Tongue (tissue), 2 donors: Measurements from ENCODE around the gene RTCA. TPM values are rescaled to one million over a fixed set of nuclear protein-coding genes. Genes with fewer than 3 reads are reported as not detected.
"Not testable (repeated sequence)": the region's sequence is repeated elsewhere in the genome, so short reads cannot be mapped to it uniquely, and the experiment has no call there.

Experiments
- DNase-seq: peaks from one replicate; pipeline ENCODE4 v3.0.0-alpha.2; 2015
- total RNA-seq: library from RNA; depleted of rRNA; stranded (reverse); fragments of >200 nt; gene quantifications from one replicate; pipeline ENCODE4 v1.2.3, GENCODE V29; 2014

The RTCA gene
- total RNA-seq, 1 donor from 2014 or later, result 30.6 TPM

GRCh38 chr1:100261686-100262085, 4.3 kb upstream of the RTCA start:
- DNase-seq, result no peak

- DNase-seq, result not testable (repeated sequence)
Observed at GRCh38 chr1:100264081-100264480, 1.9 kb upstream of the RTCA start.

GRCh38 chr1:100265562-100265930, 470 bp upstream of the RTCA start:
- DNase-seq, result no peak

DNA sequence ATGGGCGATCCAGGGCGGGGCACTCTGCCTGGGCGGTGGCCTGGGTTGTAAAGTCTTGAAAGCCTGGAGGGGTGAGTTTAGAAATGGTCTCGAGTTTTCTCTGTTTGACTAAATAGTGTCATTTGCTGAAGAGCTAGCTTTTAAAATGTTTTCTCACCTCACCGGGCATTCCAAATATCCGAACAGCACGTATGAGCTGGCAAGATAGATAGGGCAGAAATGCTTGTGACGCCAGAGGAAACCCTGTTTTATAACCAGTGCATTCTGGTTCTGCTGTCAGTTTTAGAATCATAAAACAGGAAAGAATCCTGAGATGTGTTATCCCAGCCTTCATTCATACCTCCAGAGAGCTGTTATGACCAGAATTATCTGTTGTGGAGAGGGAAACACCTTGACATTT, 725 bp downstream of the RTCA start:
- no peak for DNase-seq

- DNase-seq, result no peak
Observed at GRCh38 chr1:100267284-100267683, 1.3 kb downstream of the RTCA start.

DNA sequence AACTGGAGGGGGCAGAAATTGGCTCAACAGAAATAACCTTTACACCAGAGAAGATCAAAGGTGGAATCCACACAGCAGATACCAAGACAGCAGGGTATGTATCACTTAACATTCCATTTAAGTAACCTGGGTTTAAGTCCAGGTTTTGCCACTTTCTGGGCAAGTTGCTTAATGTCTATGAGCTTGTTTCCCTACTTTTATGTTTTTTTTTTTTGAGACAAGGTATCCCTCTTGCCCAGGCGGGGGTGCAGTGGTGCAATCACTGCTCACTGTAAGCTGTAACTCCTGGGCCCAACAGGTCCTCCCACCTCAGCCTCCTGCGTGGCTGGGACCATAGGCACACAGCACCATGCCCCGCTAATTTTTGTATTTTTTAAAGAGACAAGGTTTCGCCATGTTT, 2.2 kb downstream of the RTCA start:
- DNase-seq, result no peak

- no peak for DNase-seq
Observed at GRCh38 chr1:100277866-100278265, 11.8 kb downstream of the RTCA start.

DNA sequence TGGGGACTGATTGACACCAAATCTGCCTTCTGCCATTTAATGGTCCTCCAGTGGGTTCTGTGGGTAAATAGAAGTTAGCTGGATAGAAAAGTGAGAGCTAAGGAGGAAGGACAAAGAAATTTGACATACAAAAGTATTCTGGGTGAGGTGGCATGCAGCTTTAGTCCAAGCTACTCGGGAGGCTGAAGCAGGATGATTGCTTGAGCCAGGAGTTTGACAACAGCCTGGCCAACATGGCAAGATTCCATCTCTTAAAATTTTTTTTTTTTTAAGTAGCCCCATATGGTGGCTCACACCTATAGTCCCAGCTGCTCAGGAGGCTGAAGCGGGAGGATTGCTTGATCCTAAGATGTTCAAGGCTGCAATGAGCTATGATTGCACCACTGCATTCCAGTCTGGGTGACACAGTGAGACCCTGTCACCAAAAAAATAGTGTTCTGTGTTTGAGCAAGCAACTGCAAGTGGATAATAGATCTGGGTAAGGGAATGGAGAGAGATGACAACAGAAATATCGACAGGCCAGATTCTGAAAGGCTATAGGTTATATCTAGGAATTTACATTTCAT, 13.4 kb downstream of the RTCA start:
- no peak for DNase-seq

DNA sequence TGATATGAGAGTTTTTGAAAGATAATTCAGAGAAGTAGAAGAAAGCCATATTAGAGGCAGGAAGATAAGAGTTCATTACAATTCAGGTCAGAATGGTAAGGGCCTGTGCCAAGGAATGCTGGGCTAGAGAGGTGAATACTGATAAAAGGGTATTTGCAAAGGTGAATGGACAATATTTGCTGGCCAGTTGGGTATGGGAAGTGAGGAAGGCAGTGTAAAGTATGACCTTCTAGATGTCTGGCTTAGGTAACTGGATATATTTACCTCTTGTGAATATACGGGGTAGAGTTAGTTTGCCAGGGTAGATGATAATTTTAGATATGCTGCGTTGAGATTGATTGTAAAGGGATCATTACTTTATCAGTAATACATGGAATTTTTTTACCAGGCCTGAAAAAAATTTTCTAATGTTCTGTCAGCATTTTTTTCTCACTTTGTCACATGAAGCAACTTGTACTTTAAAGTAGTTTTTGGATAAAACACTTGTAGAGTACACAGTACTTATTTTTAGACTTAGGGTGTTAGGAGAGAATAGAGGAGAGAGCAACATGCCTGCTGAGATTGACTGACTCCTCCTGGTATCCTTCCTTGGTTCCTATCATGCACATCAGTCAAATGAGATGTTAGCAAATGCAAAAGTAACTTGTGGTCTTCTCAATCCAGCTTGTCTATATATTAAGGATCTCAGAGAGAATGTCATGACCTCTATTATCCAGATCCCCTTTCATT, 14.1 kb downstream of the RTCA start:
- no peak for DNase-seq

- no peak for DNase-seq
Observed at GRCh38 chr1:100284591-100284990, 18.6 kb downstream of the RTCA start.

- no peak for DNase-seq
Observed at GRCh38 chr1:100287162-100287561, 21.1 kb downstream of the RTCA start.

DNA sequence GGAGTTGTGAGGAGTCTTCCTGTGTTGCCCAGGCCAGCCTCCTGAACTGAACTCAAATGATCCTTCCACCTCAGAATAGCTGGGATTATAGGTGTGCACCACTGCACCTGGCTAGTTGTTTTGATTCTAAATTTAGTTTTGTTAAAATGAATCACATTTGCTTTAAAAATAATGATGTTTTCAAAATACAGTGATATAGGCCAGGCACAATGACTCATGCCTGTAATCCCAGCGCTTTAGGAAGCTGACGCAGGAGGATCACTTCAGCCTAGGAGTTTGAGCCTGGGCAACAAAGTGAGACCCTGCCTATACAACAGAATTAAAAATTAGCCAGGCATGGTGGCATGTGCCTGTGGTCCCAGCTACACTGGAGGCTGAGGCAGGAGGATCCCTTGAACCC, 24.3 kb downstream of the RTCA start:
- DNase-seq, result no peak

DNA sequence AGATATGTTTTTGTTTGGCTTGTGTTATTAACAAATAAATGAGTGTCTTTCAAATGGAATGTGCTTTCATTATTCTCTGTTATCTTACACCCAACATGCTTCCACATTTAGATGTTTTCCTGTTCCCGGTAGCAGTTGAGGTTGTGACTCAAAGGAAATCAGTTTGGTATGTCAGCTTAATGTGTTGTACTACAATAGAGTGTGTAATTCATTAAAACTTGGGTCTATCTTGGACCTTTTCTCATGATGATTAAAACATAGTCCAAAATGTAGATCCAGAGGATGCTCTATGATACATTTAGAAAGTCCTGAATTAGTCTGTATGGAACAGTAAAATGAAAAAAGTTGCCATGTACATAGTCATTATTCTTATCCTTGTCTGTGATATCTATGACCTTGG, 26.7 kb downstream of the RTCA start:
- DNase-seq, result no peak

- no peak for DNase-seq
Observed at GRCh38 chr1:100296140-100296539, 30.1 kb downstream of the RTCA start.

GRCh38 chr1:100296997-100297396, 31.0 kb downstream of the RTCA start:
- DNase-seq, result not testable (repeated sequence)

DNA sequence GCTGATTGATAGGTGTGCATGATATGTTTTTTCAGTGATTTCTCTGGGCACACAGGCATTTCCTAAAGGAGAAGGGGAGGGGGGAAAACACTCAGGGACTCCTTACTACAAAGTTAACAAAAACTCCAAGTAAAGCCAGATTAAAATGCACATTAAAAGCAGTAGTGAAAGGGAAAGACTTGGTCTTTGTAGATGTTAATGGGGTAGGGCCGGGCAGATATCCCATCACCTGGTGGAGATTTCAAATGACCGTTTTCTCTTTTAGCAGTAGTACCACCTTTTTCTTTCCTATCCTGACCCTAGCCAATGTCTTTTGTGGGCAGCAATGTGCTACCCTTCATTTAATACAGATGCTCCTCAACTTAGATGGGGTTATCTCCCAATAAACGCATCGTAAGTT, 32.5 kb downstream of the RTCA start:
- DNase-seq, result no peak

DNA sequence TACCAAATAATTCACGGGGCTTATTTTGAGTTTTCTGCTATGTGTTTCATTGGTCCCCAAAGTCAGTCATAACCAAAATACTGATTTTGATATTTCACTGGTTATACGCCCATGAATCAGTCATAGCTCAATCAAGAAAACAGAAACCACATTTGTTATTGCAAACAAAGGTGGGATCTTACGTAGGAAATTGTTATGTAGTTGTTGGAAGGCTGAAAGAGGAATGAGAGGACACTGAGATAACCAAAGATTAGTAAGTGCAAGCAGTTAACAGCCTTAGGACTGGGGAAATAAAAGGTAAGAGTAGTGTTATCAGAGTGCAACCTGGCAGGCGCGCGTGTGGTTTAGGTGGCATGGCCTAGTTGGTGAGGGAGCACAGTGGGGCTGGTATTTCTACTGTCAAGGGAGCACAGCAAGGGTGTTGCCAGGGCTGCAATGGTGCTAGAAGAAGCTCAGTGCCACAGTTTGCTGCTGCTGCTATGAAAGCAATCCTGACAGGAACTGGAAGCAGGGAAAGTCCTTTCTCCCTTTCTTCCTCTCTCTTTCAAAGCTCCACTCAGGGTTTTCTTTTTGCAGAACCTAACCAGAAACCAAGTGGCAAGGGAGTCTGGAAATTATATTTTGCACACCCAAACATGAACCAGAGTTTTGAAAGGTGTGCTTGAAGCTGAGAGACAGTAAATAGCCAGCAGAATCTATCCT, 33.7 kb downstream of the RTCA start:
- DNase-seq, result no peak

DNA sequence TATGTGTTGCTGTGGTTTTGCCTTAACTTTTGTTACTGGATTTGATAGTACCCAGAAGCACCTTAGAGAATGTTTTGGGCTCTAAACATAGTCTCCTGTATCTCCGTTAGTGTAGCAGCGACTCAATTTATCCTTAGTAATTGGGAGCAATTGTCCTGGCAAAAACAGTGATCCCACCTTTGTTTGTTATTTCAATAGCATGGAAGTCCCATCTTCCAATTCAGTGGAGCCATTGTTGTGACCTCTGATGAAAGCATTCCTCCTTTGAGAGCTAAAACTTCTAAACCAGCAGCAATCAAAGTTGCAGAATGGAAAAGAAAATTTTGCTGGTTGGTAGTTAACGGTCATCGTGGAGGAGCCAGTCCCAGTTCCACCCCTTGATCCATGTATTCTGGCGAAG, 34.7 kb downstream of the RTCA start:
- no peak for DNase-seq

- no peak for DNase-seq
Observed at GRCh38 chr1:100302739-100303138, 36.7 kb downstream of the RTCA start.

DNA sequence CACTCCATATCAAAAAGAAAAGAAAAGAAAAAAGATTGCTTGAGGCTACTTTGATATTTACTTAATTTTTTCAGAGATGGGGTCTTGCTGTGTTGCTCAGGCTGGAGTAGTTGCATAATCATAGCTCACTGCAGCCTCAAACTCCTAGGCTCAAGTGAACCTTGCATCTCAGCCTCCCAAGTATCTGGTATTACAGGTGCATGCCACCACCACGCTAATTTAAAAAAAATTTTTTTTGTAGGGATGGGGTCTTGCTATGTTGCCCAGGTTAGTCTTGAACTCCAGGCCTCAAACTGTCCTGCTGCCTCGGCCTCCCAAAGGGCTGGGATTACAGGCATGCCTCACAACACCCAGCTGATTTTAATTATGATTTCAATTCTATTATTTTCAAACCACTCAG, 38.2 kb downstream of the RTCA start:
- no peak for DNase-seq

DNA sequence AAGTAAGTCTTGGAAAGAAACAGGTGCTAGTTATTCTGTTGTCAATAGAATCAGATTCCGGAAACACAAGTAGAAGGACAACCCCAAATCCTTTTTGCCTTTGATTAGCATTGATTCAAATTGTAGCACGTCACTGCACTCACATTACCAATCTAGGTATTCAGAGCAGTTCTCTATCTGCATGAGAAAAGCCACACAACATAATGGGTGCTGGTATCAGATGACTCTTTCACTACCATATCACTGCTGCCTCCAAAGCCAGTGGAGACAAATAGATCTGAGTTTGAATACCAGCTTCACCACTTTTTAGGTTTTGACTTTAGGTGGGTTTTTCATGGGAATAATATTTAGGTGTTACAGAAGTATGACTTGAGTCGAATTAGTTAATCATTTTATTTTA, 38.9 kb downstream of the RTCA start:
- DNase-seq, result no peak

- no peak for DNase-seq
Observed at GRCh38 chr1:100305954-100306353, 39.9 kb downstream of the RTCA start.

GRCh38 chr1:100306735-100307313, 40.8 kb downstream of the RTCA start:
- no peak for DNase-seq

DNA sequence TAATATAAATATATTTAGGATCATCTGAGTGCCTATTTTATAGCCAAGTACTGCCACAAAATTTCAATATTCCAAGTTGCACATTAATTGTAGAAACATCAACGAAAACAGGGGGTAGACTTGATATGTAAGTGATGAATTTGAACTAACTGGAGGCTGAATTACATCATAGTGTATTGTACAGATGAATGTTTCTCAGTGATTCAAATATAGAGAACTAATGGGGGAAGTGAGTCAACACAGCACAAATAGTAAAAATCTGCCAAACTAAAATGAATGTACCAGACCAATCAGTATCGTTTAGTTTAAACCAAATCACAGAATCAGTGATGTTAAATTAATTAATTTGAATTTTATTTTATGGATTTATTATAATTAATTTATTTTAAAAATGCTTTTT, 42.8 kb downstream of the RTCA start:
- no peak for DNase-seq
